Measurements from ENCODE around the gene VSX2.
A peak's percentile ranks its signal among the peaks of the same experiment; 100 is the strongest.

Gene VSX2

GRCh38 chr14:74221741-74222140, 17.5 kb upstream of the VSX2 start:
- no peak for DNase-seq (ENCODE audit: low spot score)

GRCh38 chr14:74223016-74223415, 16.2 kb upstream of the VSX2 start:
- DNase-seq (ENCODE audit: low spot score): no peak

DNA sequence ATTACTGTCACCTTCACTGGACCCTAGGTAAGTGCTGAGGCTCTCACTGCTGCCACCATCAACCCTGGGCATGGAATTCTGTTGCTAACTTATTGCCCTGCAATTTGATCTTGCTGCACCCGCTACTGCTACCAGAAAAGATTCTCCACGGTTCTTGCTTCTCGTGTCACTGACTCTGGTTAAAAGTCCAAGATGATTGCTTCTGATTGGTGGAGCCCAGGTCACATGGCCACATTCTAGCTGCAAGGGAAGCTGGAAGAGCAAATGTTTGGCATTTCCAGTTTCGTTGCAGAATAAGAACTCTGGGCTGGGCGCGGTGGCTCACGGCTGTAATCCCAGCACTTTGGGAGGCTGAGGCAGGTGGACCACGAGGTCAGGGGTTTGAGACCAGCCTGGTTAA, 7.5 kb upstream of the VSX2 start:
- no peak for DNase-seq (ENCODE audit: low spot score)

GRCh38 chr14:74235017-74235416, 4.2 kb upstream of the VSX2 start:
- no peak for DNase-seq (ENCODE audit: low spot score)

GRCh38 chr14:74237441-74237840, 1.8 kb upstream of the VSX2 start:
- no peak for DNase-seq (ENCODE audit: low spot score)

DNA sequence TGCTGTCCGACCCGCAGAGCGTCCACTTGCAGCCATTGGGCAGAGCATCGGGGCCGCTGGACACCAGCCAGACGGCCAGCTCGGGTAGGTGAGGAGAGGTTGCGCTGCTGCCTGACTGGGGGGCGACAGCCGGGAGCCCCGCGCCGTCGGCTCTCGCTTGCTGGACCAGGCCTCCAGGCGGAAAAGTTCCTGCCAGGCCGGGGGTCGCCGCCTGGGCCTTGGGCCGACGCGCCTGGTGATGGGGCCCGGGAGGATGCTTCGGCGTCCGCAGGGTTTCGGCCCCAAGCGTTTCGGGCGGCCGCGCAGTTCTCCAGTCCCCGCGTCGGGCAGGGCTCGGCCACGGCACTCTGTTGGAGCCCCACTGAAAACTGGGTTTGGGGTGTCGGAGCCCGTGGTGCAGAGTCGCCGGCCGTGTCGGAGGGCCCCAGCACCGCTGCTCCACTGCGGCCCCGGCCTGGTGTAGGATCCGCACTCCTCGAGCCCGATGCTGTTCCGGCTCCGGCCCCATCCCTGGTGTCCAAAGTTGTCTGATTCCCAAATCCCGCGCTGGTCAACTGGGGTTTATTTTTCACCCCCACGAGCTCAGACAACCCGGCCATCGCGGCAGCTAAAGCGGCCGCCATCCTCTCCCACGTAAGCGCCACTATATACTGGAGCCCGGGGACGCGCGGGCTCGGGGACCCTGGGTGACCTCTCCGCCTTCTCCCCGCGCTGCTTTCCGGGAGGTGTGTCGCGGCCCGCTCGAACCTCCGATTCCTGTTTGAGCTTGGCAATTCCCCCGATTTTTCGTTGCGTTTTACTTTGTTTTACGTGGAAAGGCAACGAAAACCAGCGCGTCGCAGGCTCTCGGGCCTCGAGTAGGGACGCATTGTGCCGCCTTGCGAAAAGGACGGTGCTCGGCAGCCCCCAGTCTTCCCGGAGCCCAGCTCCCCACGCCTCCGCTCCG, 872 bp downstream of the VSX2 start:
- no peak for DNase-seq (ENCODE audit: low spot score)

GRCh38 chr14:74240794-74241651, 1.8 kb downstream of the VSX2 start:
- no peak for DNase-seq (ENCODE audit: low spot score)

DNA sequence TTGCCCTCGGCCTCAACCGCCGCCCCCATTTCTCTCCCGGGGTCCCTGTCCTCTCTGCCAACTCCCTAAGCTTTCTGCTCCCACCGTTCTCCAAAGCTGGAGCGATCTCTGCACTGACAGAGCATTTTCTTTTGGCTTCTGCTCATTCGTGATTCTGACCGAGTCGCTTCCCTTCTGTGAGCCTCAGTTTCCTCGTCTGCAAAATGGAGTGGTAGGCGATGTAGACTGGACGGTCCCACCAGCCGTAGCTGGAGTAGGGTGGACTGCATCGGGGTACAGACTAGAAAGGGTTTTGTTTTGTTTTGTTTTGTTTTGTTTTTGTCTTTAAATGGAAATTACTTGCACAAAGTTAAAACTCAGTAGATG, 2.4 kb downstream of the VSX2 start:
- DNase-seq (ENCODE audit: low spot score): no peak

GRCh38 chr14:74242021-74242779, 3.0 kb downstream of the VSX2 start:
- no peak for DNase-seq (ENCODE audit: low spot score)

- no peak for DNase-seq (ENCODE audit: low spot score)
Measured at GRCh38 chr14:74242780-74243042, 3.5 kb downstream of the VSX2 start.

DNA sequence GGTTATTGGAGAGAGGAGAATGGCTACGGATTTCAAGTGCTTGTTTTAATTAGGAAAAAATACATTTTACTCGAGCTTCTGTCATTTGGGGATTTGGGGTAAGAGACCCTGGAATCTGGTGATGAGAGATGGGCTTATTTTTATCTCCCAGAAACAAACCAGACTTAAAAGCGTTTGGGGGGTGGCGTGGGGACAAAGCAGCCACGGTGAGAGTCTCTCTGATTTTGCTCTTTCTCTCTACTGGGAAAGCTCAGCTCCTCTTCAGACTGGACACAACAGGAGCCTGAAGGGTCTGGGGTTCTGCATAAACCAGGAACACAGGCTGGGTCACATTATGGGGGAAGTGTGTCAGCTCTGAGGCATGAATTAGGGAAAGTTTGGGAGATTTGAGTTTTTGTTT, 3.8 kb downstream of the VSX2 start:
- DNase-seq (ENCODE audit: low spot score): no peak

- no peak for DNase-seq (ENCODE audit: low spot score)
Measured at GRCh38 chr14:74244115-74244514, 4.9 kb downstream of the VSX2 start.

GRCh38 chr14:74245292-74245691, 6.0 kb downstream of the VSX2 start:
- no peak for DNase-seq (ENCODE audit: low spot score)

- no peak for DNase-seq (ENCODE audit: low spot score)
Measured at GRCh38 chr14:74246542-74246941, 7.3 kb downstream of the VSX2 start.

DNA sequence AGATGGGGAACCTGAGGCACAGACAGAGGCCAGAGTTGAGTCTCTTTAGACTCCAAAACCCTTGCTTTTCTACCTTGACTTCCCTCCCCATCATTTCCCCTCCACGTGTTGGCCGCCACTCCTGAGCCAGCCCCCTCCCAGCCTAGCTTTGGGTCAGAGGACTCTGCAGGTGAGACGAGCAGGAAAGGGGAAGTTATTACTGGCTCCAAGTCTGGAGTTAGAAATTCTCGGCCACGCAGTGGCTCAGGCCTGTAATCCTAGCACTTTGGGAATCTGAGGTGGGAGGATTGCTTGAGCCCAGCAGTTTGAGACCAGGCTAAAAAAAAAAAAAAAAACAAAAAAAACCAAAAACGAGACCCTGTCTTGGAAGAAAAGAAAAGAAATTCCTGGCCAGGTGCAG, 8.8 kb downstream of the VSX2 start:
- no peak for DNase-seq (ENCODE audit: low spot score)

- no peak for DNase-seq (ENCODE audit: low spot score)
Measured at GRCh38 chr14:74249433-74250375, 10.5 kb downstream of the VSX2 start.

GRCh38 chr14:74255281-74255680, 16.0 kb downstream of the VSX2 start:
- no peak for DNase-seq (ENCODE audit: low spot score)

DNA sequence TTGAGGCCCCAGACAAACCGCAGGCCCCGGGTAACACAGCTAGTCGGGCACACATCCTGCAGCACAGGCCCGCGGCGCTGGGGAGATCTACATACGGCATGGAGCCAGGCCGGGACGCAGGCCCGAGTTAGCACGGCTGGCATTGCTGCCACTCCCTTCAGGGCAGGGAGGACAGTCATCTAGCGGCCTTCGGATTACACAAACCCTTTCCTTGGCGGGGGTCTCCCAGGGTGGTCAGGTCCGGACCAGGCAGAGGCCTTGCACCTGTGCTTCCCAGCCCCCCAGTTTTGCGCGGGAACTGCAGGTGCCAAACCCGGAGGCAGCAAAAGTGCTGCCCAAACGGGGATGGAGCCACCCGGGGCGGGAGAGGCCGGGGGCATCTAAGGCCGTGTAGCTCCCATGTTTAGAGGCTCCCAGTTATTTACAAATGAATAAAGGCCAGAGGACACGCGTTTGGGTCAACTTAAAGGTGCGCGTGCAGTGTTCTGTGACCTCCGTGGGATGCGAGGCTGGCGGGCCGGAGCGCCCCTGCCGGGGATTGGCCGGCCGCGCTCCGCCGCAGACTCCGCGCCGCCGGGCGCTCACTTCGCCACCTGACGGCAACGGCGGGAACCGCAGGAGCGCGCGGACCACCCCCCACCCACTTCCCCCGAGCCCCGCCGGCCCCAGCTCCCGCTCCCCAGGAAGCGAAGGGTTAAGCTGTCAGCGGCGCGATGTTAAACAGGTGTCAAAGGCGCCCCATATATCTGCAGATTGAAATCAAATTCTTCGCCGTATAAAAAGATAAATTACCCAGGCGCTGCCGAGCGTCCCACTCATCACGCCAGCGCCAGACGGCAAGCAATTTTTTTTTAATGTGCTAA, 18.1 kb downstream of the VSX2 start:
- peak; percentile 29 for DNase-seq (ENCODE audit: low spot score)

DNA sequence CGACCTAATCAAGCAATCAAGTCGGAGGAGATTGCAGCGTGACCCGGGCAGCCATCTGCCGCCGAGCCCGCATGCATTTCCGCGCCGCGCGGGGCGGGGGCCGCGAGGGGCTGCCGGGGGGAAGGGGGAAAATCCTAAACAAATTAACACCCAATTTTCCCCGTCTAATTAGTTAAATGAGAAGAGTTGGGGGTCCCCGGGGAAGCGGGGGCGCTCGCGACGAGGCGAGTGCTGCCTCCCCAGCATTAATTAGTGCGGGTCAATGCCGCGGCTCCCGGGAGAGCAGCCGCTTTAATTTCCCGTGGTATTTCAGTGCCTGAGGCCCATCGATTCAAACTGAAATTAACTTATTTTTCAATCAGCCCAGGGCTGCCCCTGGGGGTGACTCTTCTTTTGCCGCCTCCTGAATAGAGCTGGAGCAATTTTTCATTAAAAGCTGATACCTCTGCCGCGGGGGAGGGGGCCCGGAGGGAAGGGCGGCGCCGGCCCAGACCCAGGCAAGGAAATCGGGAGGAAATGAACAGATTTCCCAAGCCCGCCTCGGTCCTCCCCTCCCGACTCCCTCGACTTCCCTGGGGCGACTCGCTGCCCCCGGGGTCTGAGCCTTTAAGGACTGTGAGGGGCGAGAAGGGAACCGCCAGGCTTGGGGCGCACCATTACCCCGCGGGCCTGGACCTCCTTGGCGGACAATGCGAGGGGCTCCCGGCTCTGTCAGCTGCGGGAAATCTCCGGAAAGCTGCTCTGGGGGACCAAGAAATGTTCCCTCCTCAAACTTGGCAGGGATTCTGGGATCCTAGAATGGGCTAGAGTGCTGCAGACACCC, 18.9 kb downstream of the VSX2 start:
- DNase-seq (ENCODE audit: low spot score): no peak

DNA sequence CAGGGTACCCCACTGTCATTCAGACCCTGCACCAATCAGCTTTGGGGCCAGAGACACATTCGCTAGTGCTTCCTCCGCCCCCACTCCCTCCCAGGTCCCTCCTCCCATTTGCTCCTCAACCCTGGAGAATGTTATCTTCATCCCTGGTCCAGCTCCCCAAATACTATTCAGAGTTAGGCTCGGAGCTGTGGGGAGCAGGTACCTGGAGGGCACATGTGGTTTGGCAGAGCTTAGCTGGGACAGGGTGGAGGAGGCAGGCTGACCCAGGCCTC, 19.5 kb downstream of the VSX2 start:
- DNase-seq (ENCODE audit: low spot score): no peak

All from putamen (tissue), 1 donor.